GM06990 (cell line): ENCODE measurements around the gene OR10J1.

Experiments
- DNase-seq: peaks from one replicate; pipeline ENCODE4 v3.0.0-alpha.2; 2011; ENCODE audit not compliant: insufficient read length; ENCODE audit errors: extremely low read depth
- H3K27me3 ChIP-seq: replicated peaks from 2 replicates; pipeline ENCODE4 v1.6.0; 2011; ENCODE audit warnings: low read length; ENCODE audit not compliant: control insufficient read depth, insufficient read depth
- H3K36me3 ChIP-seq: 2 replicates; pipeline ENCODE4 v1.5.1; 2011; ENCODE audit warnings: low read length; ENCODE audit not compliant: control insufficient read depth, insufficient read depth
- H3K4me3 ChIP-seq: replicated peaks from 2 replicates; pipeline ENCODE4 v1.5.1; 2011; ENCODE audit warnings: low read depth, mild to moderate bottlenecking, control low read depth, low read length
- TF ChIP-seq, protein P1 (sequence below): IDR thresholded peaks from 2 replicates; pipeline ENCODE4 v1.5.1; 2011; ENCODE audit warnings: low read length, control low read depth, mild to moderate bottlenecking, inconsistent platforms; ENCODE audit not compliant: insufficient read depth, poor library complexity, severe bottlenecking

Gene OR10J1

DNA sequence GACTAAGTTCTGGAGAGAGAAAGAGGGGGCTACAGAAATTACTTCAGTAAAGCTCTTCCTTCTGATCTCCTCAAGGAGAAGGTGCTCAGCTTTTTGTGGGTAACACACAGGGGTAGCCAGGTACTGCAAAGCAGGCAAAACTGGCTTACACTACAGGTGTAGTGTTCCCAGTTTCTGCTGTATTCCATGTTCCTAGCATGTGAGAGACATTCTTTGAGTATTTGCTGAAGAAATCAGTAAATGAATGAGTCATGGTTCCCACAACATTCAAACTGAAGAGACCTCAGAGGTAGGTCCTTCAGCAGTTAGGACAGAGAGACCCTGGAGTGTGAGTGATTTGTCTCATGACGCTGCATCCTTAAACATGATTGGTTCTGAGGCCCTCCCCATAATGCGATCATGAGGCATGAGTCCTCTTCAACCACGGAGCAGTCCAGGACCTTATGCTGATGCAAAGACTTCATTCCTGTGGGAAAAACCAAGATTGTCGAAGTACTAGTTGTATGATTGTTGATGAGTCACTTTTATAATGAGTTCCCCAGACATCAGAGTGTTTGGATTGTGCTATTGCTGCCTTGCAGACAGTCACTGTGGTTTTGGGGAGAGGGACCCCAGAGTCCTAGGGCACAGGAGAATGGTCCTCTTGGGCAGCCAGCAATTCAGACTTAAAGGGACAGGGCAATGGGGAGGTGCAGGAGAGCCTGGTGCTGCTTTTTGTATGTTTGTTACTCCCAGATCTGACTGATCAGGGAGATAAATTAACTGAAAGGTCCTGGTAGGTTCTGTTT lies 10.3 kb upstream of the OR10J1 start:
- TF ChIP-seq, protein P1, sequence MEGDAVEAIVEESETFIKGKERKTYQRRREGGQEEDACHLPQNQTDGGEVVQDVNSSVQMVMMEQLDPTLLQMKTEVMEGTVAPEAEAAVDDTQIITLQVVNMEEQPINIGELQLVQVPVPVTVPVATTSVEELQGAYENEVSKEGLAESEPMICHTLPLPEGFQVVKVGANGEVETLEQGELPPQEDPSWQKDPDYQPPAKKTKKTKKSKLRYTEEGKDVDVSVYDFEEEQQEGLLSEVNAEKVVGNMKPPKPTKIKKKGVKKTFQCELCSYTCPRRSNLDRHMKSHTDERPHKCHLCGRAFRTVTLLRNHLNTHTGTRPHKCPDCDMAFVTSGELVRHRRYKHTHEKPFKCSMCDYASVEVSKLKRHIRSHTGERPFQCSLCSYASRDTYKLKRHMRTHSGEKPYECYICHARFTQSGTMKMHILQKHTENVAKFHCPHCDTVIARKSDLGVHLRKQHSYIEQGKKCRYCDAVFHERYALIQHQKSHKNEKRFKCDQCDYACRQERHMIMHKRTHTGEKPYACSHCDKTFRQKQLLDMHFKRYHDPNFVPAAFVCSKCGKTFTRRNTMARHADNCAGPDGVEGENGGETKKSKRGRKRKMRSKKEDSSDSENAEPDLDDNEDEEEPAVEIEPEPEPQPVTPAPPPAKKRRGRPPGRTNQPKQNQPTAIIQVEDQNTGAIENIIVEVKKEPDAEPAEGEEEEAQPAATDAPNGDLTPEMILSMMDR = no peak
- Histone ChIP-seq H3K27me3 (no peaks in the 10 kb centered on the region), H3K36me3 (no peaks in the 10 kb centered on the region), H3K4me3 (no peak overlapping the region)
- DNase-seq = no peak

DNA sequence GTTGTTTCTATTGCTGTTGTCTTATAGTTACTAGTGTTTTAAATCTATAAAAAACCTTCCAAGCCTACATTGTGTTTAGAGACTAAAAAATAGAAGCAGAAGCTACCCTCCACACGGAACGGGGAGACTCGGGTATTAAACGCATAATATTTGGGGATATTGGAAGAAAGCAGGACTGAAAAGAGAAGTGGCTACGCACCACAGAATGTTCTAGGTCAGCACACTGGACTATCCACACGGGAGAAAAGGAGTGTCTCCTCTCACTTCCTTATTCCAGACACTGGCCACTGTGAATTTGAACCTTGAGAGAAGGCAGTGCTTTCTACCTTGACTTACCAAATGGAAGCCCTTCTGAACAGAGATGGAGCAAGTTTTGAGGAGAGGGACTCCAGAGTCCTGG lies 8.5 kb upstream of the OR10J1 start:
- no peak overlapping the region for H3K4me3 ChIP-seq
- TF ChIP-seq, protein P1 = no peak
- DNase-seq = no peak
- H3K36me3 ChIP-seq = no peaks in the 10 kb centered on the region
- no peaks in the 10 kb centered on the region for H3K27me3 ChIP-seq

DNA sequence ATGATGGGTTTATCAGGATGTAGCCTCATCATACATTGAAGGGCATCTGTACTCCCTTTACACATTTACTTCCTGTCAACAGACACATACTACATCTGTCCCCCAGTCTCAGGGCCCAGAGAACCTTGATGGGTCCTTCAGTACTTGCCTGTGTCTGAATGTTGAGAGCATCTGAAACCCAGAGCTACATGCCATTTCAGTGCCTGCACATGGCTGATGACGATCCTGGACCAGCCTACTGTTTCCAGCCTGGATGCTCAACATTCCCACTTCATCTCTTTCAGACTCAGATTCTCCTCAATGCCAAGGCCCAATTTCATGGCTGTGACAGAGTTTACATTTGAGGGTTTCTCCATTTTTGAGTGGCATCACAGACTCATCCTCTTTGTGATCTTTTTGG lies 7.6 kb upstream of the OR10J1 start, which contains the start of gene OR10J4:
TSS of gene OR10J4 (plus strand) at position 301 of the 400 bp plus-strand sequence.
- no peaks in the 10 kb centered on the region for H3K27me3 ChIP-seq
- DNase-seq = no peak
- TF ChIP-seq, protein P1 = no peak
- H3K36me3 ChIP-seq = no peaks in the 10 kb centered on the region
- H3K4me3 ChIP-seq = no peak within 1 kb of the TSS

DNA sequence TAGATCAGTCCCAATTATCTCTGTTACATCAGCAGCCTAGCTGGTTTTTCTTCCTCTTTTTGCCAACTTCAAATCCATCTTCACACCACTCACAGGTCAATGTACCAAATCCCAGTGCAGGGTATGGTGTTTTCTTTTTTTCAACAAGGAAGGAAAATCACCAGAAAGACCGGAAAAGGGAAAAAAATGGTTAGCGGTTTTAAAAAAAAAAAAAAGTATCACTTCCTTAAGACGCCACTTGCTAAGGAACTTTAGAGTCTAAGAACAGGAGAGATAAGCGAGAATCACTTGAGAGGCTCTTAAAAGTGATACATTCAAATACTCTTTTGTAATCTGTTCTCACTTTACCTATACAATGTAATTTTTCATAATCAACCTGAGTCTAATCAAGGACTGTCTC lies 3.1 kb upstream of the OR10J1 start:
- Histone ChIP-seq H3K27me3 (no peaks in the 10 kb centered on the region; the same call in 1 of the 2 replicates), H3K4me3 (no peak overlapping the region), H3K36me3 (no peaks in the 10 kb centered on the region)
- no peak for DNase-seq
- TF ChIP-seq, protein P1 = no peak

DNA sequence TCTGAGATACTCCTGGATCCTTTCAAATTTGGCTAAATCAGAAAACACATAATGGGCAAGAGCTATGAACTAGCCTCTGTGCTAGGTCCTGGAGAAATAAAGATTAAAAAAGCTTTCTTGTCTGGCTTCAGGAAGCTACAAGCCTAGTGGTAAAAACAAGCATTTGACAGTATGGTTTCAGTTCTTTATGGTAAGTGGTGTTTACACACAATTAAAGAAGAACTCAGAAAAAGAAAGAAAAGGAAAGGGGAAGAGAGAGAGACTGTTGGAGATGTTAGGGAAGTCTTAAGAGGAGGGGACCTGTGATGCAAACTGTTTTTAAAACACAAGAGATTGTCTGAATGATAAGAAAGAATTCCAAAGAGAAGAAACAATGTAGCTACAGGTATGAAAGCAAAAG lies 1.8 kb downstream of the OR10J1 start:
- Histone ChIP-seq H3K4me3 (no peak overlapping the region), H3K36me3 (no peaks in the 10 kb centered on the region), H3K27me3 (no peaks in the 10 kb centered on the region; the same call in 1 of the 2 replicates)
- DNase-seq = no peak
- TF ChIP-seq, protein P1 = no peak
